ENCODE data around the gene RAB36.
A peak's percentile ranks its signal among the peaks of the same experiment; 100 is the strongest.

The RAB36 gene

GRCh38 chr22:23146478-23147205 is 1.4 kb downstream of the RAB36 start:
- no peaks in the 10 kb centered on the region for H3K36me3 ChIP-seq (replicated peaks; ENCODE audit: insufficient read depth, low read length)
- H2AFZ ChIP-seq (ENCODE audit: low read length), result no peak overlapping the region
- no peaks in the 10 kb centered on the region for H3K9me2 ChIP-seq (replicated peaks; ENCODE audit: insufficient read depth, low read length)
- no peaks in the 10 kb centered on the region for H4K20me1 ChIP-seq (ENCODE audit: insufficient read depth, low read length)
- peak overlapping the region; percentile 82; the same call in 1 of the 2 replicates for H3K9ac ChIP-seq (ENCODE audit: low read length)
- H3K27me3 ChIP-seq (replicated peaks; ENCODE audit: insufficient read depth, low read length), result no peaks in the 10 kb centered on the region
- no peak overlapping the region; the same call in 1 of the 2 replicates for H3K27ac ChIP-seq (ENCODE audit: low read length)
- DNase-seq, result no peak
- no peaks in the 10 kb centered on the region for H3K9me3 ChIP-seq (replicated peaks; ENCODE audit: insufficient read depth, low read length)
- peak overlapping the region; percentile 82; the same call in 1 of the 2 replicates for H3K4me2 ChIP-seq (ENCODE audit: low read depth, low read length)
- H3F3A ChIP-seq (ENCODE audit: insufficient read depth, low read length), result peaks cover 4% of the 10 kb centered on the region; the same call in 1 of the 2 replicates
- no peak for TF ChIP-seq EZH2phosphoT487 (IDR thresholded peaks at IDR 0.05; ENCODE audit: low read length)
- TF ChIP-seq CTCF (IDR thresholded peaks at IDR 0.05; ENCODE audit: low read length), result no peak
- TF ChIP-seq EZH2 (optimal IDR thresholded peaks at IDR 0.05; ENCODE audit: low read depth, low read length), result no peak
- H3K79me2 ChIP-seq (ENCODE audit: low read length), result peaks cover 16% of the 10 kb centered on the region; the same call in 1 of the 2 replicates
- H3K4me1 ChIP-seq (ENCODE audit: low read length), result peaks cover 26% of the 10 kb centered on the region
- H3K4me3 ChIP-seq (ENCODE audit: low read length), result no peak overlapping the region

GRCh38 chr22:23147617-23148387 is 2.5 kb downstream of the RAB36 start:
- no peak for DNase-seq
- peaks cover 4% of the 10 kb centered on the region; the same call in 1 of the 2 replicates for H3F3A ChIP-seq (ENCODE audit: insufficient read depth, low read length)
- no peak overlapping the region for H3K9ac ChIP-seq (ENCODE audit: low read length)
- H3K27ac ChIP-seq (ENCODE audit: low read length), result no peak overlapping the region
- H3K4me2 ChIP-seq (ENCODE audit: low read depth, low read length), result no peak overlapping the region
- no peak overlapping the region for H3K4me3 ChIP-seq (ENCODE audit: low read length)
- H3K36me3 ChIP-seq (replicated peaks; ENCODE audit: insufficient read depth, low read length), result no peaks in the 10 kb centered on the region
- peaks cover 18% of the 10 kb centered on the region for H3K4me1 ChIP-seq (ENCODE audit: low read length)
- H3K27me3 ChIP-seq (replicated peaks; ENCODE audit: insufficient read depth, low read length), result no peaks in the 10 kb centered on the region
- no peaks in the 10 kb centered on the region for H3K9me3 ChIP-seq (replicated peaks; ENCODE audit: insufficient read depth, low read length)
- H4K20me1 ChIP-seq (ENCODE audit: insufficient read depth, low read length), result no peaks in the 10 kb centered on the region
- TF ChIP-seq EZH2phosphoT487 (IDR thresholded peaks at IDR 0.05; ENCODE audit: low read length) (no peak), CTCF (IDR thresholded peaks at IDR 0.05; ENCODE audit: low read length) (no peak), EZH2 (optimal IDR thresholded peaks at IDR 0.05; ENCODE audit: low read depth, low read length) (no peak)
- no peaks in the 10 kb centered on the region for H3K9me2 ChIP-seq (replicated peaks; ENCODE audit: insufficient read depth, low read length)
- peaks cover 16% of the 10 kb centered on the region; the same call in 1 of the 2 replicates for H3K79me2 ChIP-seq (ENCODE audit: low read length)
- no peak overlapping the region for H2AFZ ChIP-seq (ENCODE audit: low read length)

- Histone ChIP-seq H3K9me2 (replicated peaks; ENCODE audit: insufficient read depth, low read length) (no peaks in the 10 kb centered on the region), H3K27ac (ENCODE audit: low read length) (no peak overlapping the region)
- no peak for TF ChIP-seq CTCF (IDR thresholded peaks at IDR 0.05; ENCODE audit: low read length)
- no peak for TF ChIP-seq EZH2phosphoT487 (IDR thresholded peaks at IDR 0.05; ENCODE audit: low read length)
- no peak for TF ChIP-seq EZH2 (optimal IDR thresholded peaks at IDR 0.05; ENCODE audit: low read depth, low read length)
Observed at GRCh38 chr22:23149743-23150238, 4.5 kb downstream of the RAB36 start.

More at GRCh38 chr22:23149743-23150238, 4.5 kb downstream of the RAB36 start:
- no peak overlapping the region for H2AFZ ChIP-seq (ENCODE audit: low read length)
- H3K79me2 ChIP-seq (ENCODE audit: low read length), result peaks cover 16% of the 10 kb centered on the region; the same call in 1 of the 2 replicates
- no peaks in the 10 kb centered on the region for H4K20me1 ChIP-seq (ENCODE audit: insufficient read depth, low read length)
- no peak overlapping the region for H3K4me3 ChIP-seq (ENCODE audit: low read length)
- DNase-seq, result no peak
- no peaks in the 10 kb centered on the region for H3K27me3 ChIP-seq (replicated peaks; ENCODE audit: insufficient read depth, low read length)
- H3K4me2 ChIP-seq (ENCODE audit: low read depth, low read length), result no peak overlapping the region
- H3K9me3 ChIP-seq (replicated peaks; ENCODE audit: insufficient read depth, low read length), result no peaks in the 10 kb centered on the region
- H3K4me1 ChIP-seq (ENCODE audit: low read length), result peaks cover 8% of the 10 kb centered on the region
- no peaks in the 10 kb centered on the region for H3K36me3 ChIP-seq (replicated peaks; ENCODE audit: insufficient read depth, low read length)
- H3K9ac ChIP-seq (ENCODE audit: low read length), result no peak overlapping the region
- peaks cover 1% of the 10 kb centered on the region; the same call in 1 of the 2 replicates for H3F3A ChIP-seq (ENCODE audit: insufficient read depth, low read length)
